Suprapubic skin (tissue), 4 donors: Measurements from ENCODE around the gene TMEM184C. TPM values are rescaled to one million over a fixed set of nuclear protein-coding genes. Genes with fewer than 3 reads are reported as not detected.

ENCODE experiments used
- DNase-seq, 2 donors: peaks; one replicate each; pipeline ENCODE4 v3.0.0-alpha.2; 2019; ENCODE audit warnings: low spot score in 2 of 2
- H3K27ac ChIP-seq: fragments of 200-600 bp; sonication (generic); one replicate; pipeline ENCODE4 v1.5.1; 2019
- H3K27me3 ChIP-seq: fragments of 200-600 bp; sonication (generic); one replicate; pipeline ENCODE4 v1.5.1; 2019
- H3K36me3 ChIP-seq: fragments of 200-600 bp; sonication (generic); one replicate; pipeline ENCODE4 v1.5.1; 2019
- H3K4me1 ChIP-seq: fragments of 200-600 bp; sonication (generic); one replicate; pipeline ENCODE4 v1.5.1; 2019
- H3K4me3 ChIP-seq: fragments of 200-600 bp; sonication (generic); one replicate; pipeline ENCODE4 v1.5.1; 2019; ENCODE audit warnings: mild to moderate bottlenecking
- H3K9me3 ChIP-seq: fragments of 200-600 bp; sonication (generic); one replicate; pipeline ENCODE4 v1.5.1; 2019
- EP300 ChIP-seq: sonication (generic); formaldehyde crosslinking; IDR thresholded peaks from one replicate; pipeline ENCODE4 v1.6.1; 2017; ENCODE audit warnings: antibody characterized with exemption
- POLR2A ChIP-seq, 2 donors: fragments of 450-650 bp; IDR thresholded peaks; one replicate each; pipeline ENCODE4 v1.6.1; 2017; ENCODE audit warnings: antibody characterized with exemption in 2 of 2, mild to moderate bottlenecking in 2 of 2, moderate library complexity in 2 of 2
- POLR2AphosphoS5 ChIP-seq, 3 donors: sonication (generic); formaldehyde crosslinking; IDR thresholded peaks; one replicate each; pipeline ENCODE4 v1.6.1; 2017; ENCODE audit warnings: antibody characterized with exemption in 3 of 3
- WGBS: methylation state at CpG from one replicate; pipeline ENCODE4 v1.1.5; 2018; 5-methylcytosine and 5-hydroxymethylcytosine counted together
- total RNA-seq, 4 donors: library from RNA; depleted of rRNA; stranded (reverse); fragments of >200 nt; gene quantifications; one replicate each; pipeline ENCODE4 v1.1.0, GENCODE V29; 2016
- TF ChIP-seq, protein P1 (sequence below), 2 donors: fragments of 200-600 bp in 1 of 2; fragments of 450-650 bp in 1 of 2; sonication (generic) in 1 of 2; IDR thresholded peaks; one replicate each; pipeline ENCODE4 v1.5.1; 2016 to 2019; ENCODE audit warnings: antibody characterized with exemption in 2 of 2, mild to moderate bottlenecking in 1 of 2, moderate library complexity in 1 of 2

The TMEM184C gene
- total RNA-seq, 4 donors from 2014 or later, result 17.1 to 29.8 (median 21.1) TPM

DNA sequence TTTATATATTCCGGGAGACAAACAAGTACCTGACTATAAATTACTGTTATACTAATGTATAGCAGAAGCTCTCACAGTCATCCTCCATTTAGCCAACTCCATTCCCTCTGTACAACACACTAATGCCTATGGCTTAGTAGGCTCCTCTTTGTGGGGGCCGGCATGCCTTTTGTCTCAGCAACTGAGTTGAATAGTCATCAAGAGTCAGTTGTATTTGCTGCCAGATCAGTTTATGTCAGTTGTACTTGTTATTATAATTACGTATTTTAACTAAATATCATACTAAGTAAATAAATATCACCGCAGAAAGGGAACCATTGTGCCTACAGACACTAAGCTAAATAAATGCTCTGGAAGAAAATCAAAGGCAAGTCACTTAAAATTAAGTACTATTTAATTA is 56.9 kb downstream of the TMEM184C start:
- H3K4me3 ChIP-seq, result no peak overlapping the region
- DNase-seq, result no peak
- 89% methylated on average over 4 of the region's 4 CpGs for WGBS
- H3K36me3 ChIP-seq, result peaks cover 19% of the 10 kb centered on the region
- H3K27me3 ChIP-seq, result no peaks in the 10 kb centered on the region
- TF ChIP-seq EP300 (no peak), POLR2AphosphoS5 (IDR thresholded peaks at IDR 0.05) (no peak), POLR2A (IDR thresholded peaks at IDR 0.05) (no peak)
- TF ChIP-seq, protein P1, sequence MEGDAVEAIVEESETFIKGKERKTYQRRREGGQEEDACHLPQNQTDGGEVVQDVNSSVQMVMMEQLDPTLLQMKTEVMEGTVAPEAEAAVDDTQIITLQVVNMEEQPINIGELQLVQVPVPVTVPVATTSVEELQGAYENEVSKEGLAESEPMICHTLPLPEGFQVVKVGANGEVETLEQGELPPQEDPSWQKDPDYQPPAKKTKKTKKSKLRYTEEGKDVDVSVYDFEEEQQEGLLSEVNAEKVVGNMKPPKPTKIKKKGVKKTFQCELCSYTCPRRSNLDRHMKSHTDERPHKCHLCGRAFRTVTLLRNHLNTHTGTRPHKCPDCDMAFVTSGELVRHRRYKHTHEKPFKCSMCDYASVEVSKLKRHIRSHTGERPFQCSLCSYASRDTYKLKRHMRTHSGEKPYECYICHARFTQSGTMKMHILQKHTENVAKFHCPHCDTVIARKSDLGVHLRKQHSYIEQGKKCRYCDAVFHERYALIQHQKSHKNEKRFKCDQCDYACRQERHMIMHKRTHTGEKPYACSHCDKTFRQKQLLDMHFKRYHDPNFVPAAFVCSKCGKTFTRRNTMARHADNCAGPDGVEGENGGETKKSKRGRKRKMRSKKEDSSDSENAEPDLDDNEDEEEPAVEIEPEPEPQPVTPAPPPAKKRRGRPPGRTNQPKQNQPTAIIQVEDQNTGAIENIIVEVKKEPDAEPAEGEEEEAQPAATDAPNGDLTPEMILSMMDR (IDR thresholded peaks at IDR 0.05), result no peak
- H3K4me1 ChIP-seq, result no peaks in the 10 kb centered on the region
- H3K9me3 ChIP-seq, result no peaks in the 10 kb centered on the region
- H3K27ac ChIP-seq, result no peak overlapping the region

DNA sequence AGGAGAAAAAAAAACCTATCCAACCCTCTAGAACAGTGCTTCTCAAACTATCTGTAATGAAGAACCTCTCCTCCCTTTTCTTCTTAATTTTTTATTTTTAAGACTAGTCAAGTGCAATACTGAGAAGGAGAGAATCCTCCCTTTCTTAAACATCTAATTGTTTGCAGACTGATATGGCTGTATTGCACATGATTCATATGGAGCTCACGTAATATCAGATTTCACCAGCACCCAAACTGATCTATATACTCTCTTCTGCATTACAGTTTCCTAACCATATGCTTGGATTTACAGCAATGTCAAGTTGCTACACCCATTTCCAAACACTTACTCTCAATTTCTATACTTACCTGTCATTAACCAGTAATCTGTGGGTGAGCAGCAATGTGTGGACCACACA is 57.3 kb downstream of the TMEM184C start:
- Histone ChIP-seq H3K4me1 (no peaks in the 10 kb centered on the region), H3K27ac (no peak overlapping the region), H3K4me3 (no peak overlapping the region), H3K27me3 (no peaks in the 10 kb centered on the region), H3K36me3 (peaks cover 21% of the 10 kb centered on the region), H3K9me3 (no peaks in the 10 kb centered on the region)
- TF ChIP-seq, protein P1 (IDR thresholded peaks at IDR 0.05), result no peak
- TF ChIP-seq POLR2AphosphoS5 (IDR thresholded peaks at IDR 0.05) (no peak), POLR2A (IDR thresholded peaks at IDR 0.05) (no peak), EP300 (no peak)
- DNase-seq, result no peak
- WGBS, result 93% methylated on average over 1 of the region's 1 CpG

DNA sequence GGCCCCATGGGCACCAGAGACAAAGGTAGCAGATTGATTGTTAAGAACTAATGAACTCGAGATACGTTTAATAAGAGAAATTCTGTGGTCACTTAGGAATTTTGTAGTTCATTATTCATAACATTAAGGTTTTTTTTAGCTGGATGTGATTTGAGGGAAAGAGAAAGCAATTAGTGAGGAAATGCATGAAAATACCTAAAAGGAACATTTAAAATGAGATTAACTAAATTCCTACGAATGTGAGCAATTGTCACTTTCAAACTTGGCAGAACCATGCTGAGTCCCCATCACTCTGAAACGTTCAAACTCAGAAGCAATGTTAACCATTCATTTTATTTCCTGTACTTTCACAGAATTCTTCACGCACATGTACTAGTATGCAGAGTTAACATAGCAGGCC is 60.9 kb downstream of the TMEM184C start:
- Histone ChIP-seq H3K4me1 (peaks cover 11% of the 10 kb centered on the region), H3K4me3 (no peak overlapping the region), H3K9me3 (no peaks in the 10 kb centered on the region), H3K27ac (no peak overlapping the region), H3K27me3 (no peaks in the 10 kb centered on the region), H3K36me3 (peaks cover 14% of the 10 kb centered on the region)
- DNase-seq, result no peak
- WGBS, result 66% methylated on average over 5 of the region's 5 CpGs
- no peak for TF ChIP-seq POLR2A (IDR thresholded peaks at IDR 0.05)
- TF ChIP-seq POLR2AphosphoS5 (IDR thresholded peaks at IDR 0.05), result no peak
- no peak for TF ChIP-seq EP300
- TF ChIP-seq, protein P1 (IDR thresholded peaks at IDR 0.05), result no peak

DNA sequence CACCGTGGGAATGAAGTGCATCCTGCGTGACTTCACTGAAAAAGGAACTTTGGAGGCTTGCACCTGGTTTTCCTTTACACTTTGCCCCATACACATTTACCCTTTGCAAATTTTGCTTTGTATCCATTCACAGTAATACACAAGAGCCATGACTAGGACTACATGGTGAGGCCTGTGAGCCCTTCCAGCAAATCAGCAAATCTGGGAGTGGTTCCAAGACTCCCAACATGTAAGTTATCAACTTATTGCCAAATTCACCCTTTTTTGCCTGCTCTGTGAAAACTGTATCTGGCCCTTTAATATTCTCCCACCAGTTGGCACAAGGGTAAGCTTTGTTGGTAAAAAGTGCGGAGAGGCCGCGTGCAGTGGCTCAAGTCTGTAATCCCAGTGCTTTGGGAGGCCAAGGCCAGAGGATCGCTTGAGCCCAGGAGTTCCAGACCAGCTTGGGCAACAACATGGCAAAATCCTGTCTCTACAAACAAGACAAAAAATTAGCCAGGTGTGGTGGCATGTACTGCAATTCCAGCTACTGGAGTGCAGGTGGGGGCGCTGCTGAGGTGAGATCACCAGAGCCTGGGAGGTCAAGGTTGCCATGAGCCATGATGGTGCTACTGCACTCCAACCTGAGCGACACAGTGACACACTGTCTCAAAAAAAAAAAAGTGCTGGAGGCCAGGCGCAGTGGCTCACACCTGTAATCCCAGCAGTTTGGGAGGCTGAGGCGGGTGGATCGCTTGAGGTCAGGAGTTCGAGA is 61.8 kb downstream of the TMEM184C start:
- Histone ChIP-seq H3K27ac (no peak overlapping the region), H3K36me3 (peaks cover 14% of the 10 kb centered on the region), H3K27me3 (no peaks in the 10 kb centered on the region), H3K4me3 (no peak overlapping the region), H3K4me1 (peaks cover 15% of the 10 kb centered on the region), H3K9me3 (no peaks in the 10 kb centered on the region)
- no peak for DNase-seq
- TF ChIP-seq, protein P1 (IDR thresholded peaks at IDR 0.05), result no peak
- no peak for TF ChIP-seq POLR2AphosphoS5 (IDR thresholded peaks at IDR 0.05)
- no peak for TF ChIP-seq POLR2A (IDR thresholded peaks at IDR 0.05)
- WGBS, result 95% methylated on average over 12 of the region's 12 CpGs

DNA sequence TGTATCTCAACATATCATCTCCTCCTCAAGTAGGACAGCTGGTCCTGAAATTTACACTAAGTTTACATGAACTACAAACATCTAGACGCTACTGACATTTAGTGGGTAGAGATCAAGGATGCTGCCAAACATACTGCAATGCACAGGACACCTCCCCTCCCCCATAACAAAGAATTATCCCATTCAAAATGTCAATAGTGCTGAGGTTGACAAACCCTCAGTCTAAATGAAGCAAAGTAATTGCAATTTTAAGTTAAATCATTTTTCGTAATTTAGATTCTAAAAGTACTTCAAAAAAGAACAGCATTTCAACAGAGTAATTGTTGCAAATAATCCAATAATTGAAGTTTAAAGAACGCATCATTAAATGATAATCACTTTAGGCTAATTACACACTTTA is 65.6 kb downstream of the TMEM184C start:
- Histone ChIP-seq H3K9me3 (no peaks in the 10 kb centered on the region), H3K36me3 (peaks cover 14% of the 10 kb centered on the region), H3K4me1 (peaks cover 22% of the 10 kb centered on the region), H3K27ac (no peak overlapping the region), H3K4me3 (peak overlapping the region; percentile 86), H3K27me3 (no peaks in the 10 kb centered on the region)
- DNase-seq, result no peak
- TF ChIP-seq POLR2A (IDR thresholded peaks at IDR 0.05) (no peak), POLR2AphosphoS5 (IDR thresholded peaks at IDR 0.05) (no peak), EP300 (no peak)
- TF ChIP-seq, protein P1 (IDR thresholded peaks at IDR 0.05), result no peak
- WGBS, result 52% methylated on average over 3 of the region's 3 CpGs
